Smooth muscle cell of the umbilical artery (primary cell): ENCODE measurements around the gene FANK1. TPM values are rescaled to one million over a fixed set of nuclear protein-coding genes. Genes with fewer than 3 reads are reported as not detected.

Experiments
- total RNA-seq: library from RNA; depleted of rRNA; stranded (reverse); fragments of >200 nt; gene quantifications from 2 replicates; pipeline ENCODE4 v1.2.3, GENCODE V29; 2014

FANK1 gene
- 4.5 and 4.6 TPM in 2 replicates for total RNA-seq

DNA sequence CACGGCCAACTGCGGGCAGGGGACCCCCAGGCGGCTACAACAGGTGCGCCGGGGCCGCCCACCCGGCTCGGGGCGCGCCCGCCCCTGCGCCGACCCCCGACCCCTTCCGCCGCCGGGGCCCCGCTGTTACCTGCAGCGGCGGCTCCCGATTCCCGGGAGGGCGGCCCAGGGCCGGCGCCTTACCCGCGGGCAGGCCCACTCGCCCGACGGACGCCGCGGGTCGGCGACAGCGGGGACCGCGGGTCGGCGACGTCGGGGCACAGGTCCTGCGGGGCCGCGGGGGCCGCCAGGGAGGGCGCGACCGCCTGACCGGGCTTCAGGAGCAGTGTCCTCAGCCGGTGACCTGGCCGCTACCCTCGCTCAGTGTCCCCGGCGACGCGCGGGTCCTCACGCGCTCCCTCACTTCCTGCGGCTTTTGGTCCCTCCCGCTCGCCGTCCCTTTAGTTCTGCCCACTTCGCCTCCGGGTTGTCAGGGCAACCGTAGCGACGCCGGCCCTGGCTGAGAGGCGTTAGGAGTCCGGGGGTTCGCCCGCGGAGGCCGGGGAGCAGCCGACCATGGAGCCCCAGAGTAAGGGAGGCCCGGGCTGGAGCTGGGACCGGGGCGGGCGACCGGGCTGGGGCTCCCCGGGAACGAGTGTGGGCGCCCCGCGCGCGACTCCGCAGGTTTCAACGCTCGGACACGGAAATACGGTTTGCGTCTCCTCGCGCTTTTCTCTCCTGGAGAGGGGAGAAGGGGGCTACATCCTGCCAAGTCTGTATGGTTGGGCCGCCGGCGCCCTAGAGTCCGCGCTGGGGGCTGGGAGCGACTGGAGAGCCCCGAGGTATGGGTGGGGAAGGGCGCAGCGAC is at the start of gene FANK1:
TSS of gene FANK1 (plus strand) at position 477 of the 847 bp plus-strand sequence. CDS start at position 556, 79 bp downstream.

GRCh38 chr10:125881192-125881591 is 15.2 kb upstream of the FANK1 start, which contains the start of gene DHX32:
Gene DHX32, minus strand, starts transcription at chr10:125881292. Its CDS starts 468 bp downstream, at chr10:125880824.

Other genes with a start within 250 kb of the FANK1 start
- not detected in 2 replicates for gene TEX36, start 213.4 kb upstream of the FANK1 start, total RNA-seq
- gene EDRF1, start 176.9 kb upstream of the FANK1 start, total RNA-seq: 24.6 and 29.9 TPM in 2 replicates
- under 0.01 TPM in 1 of 2 replicates, not detected in the other for gene MMP21, start 120.7 kb upstream of the FANK1 start, total RNA-seq
- gene UROS, start 73.3 kb upstream of the FANK1 start, total RNA-seq: 53.6 and 73.3 TPM in 2 replicates
- gene BCCIP, start 73.0 kb upstream of the FANK1 start, total RNA-seq: 39.8 and 61.4 TPM in 2 replicates
- 42.0 and 58.2 TPM in 2 replicates for gene DHX32, start 15.3 kb upstream of the FANK1 start, total RNA-seq